Stimulated activated CD8-positive, alpha-beta memory T cell treated with anti-CD3 and anti-CD28 coated beads, Interleukin-7, amount 100 ng/mL, for 1 hour (primary cell): ENCODE results near the gene HSPA2.
"Not testable (repeated sequence)": the region's sequence is repeated elsewhere in the genome, so short reads cannot be mapped to it uniquely, and the experiment has no call there.

Source experiments
- DNase-seq, 2 donors: peaks; one replicate each; pipeline ENCODE4 v3.0.0-alpha.2; 2020; ENCODE audit warnings: low read depth in 2 of 2

HSPA2 gene

DNA sequence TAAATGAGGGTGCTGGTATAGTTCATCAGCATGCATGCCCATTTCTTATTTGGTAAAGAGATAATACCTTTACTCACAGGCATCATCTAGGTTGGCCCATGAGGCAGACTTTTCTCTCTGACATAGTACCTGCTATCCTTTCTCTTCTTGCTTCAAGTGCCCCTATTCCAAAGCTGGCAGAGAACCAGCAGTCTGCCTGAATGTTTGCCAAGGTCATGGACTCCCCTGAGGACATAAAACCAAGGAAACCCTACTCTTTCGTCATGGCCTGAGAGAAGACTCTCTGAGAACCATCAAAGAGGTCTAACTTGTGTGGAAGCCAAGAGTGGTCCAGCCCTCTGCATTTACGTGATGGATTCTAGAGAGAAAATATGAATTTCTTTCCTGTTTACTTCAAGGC lies 21.1 kb downstream of the HSPA2 start:
- no peak for DNase-seq

DNA sequence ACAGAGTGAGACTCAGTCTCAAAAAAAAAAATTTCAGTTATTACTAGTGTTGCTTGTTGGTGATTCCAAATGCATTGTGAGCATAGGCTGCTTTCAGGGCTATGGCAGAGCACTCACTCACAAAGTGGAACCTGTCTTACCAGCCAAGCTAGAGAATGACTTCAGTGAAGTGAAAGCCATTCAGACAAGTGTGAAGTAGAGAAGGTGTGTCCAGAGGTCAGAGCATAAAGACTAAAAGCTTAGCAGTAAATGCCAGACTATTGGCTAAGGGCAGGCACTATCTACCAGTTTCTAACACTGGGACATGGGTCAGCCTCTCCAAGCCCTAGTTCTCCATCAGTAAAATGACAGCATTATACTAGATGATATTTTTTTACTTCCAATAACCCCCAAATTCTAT lies 21.9 kb downstream of the HSPA2 start:
- no peak for DNase-seq

DNA sequence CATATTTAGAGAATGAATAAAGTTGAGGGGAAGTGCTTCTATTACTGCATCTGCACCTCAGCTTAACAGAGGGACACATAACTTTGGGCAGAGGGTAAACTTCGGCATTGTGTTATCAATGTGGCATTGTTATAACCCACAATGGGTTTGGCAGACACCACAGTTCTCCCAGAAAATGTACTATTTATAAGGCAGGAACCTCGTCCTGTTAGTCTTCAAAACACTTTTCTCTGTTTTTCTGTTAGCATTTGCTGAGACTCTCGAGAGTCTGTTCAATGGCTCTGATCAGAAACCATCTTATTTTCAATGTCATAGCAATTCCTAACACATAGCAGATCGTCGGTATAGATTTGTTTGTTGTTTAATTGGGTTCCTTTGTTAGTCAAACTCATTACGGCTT lies 23.2 kb downstream of the HSPA2 start:
- DNase-seq, result no peak

DNA sequence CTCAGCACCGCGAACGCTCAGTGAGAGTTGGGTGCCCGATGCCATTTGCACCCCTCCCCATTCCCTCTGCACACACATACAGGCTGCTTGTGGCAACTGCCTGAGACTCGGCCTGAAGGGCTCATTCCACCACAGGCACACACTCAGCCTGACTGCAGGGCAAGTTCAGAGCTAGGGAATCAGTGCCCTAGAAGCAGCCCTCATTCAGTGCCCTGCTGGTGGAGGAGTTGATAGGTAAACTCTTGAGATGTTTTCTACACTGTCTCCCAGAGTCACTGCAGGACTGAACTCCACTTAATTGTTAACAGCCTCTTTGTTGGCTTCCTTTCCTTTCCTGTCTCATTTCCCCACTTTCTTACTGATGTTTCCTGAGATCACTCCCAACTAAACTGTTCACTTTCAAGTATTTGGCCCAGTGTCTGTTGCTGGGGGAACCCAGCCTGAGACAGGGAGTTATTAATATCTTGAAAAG lies 26.1 kb downstream of the HSPA2 start:
- DNase-seq, result no peak

DNA sequence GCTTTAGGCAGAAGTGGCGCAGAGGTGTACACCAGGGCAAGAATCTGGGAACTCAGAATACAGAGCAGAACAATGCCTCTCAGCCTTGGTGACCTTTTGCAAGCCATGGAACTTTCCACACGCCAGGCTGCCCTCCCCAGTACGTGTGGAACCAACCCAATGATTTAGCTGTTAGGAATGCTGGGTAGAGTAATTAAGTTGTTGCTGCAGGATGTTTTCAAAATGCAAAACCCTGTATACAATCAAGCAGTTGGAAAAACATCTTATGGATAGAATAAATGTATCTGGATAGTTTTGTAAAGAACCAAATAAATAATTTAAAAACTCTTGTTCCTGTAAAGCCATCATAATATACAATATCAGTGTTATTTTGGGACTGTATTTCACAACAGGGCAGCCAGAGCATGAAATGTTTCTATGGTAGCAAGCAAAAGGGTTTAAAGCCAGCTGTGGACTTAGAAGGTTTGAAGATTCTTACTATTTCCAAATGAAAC lies 28.6 kb downstream of the HSPA2 start:
- no peak for DNase-seq

DNA sequence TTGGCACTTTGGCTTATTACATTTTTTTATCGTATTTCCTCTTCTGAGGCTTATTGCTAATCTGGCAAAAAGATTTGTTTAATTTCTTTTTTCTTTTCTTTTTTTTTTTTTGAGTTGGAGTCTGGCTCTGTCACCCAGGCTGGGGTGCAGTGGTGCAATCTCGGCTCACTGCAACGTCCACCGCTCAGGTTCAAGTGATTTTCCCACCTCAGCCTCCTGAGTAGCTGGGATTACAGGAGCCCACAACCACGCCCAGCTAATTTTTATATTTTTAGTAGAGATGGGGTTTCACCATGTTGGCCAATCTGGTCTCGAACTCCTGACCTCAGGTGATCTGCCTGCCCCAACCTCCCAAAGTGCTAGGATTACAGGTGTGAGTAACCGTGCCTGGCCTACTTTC lies 29.1 kb downstream of the HSPA2 start:
- DNase-seq, result not testable (repeated sequence)

DNA sequence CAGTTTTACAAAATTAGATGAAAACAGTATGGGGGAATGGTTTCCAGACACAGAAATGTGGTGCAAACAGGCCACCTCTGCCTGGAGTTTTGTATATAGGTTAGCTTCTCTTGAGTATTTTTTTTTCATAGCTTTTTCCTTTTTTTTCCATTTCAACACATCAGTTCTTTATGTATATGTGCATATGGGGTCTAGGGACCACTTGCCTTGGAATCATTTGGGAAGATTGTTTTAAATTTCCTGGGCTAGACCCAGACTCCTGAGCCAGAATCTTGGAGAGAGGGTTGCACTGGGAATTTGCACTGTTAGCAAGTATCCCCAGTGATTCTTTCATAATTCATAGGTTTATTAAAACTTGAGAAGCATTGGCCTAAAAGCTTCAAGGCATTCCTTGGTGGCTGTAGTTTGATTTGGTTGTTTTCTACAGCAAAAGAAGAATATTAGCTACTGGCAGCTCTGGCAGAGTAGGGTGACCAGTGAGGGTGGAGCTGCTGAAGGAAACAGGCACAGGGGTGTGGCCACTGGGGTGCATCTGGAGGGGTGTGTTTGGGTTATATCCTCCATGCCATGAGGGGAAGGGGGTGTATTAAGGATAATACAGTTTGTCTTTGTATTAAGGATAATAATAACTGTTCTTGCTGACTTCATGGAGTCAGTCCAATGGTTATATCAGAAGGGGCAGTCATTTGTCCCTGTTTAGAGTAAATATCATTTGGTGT lies 32.0 kb downstream of the HSPA2 start:
- DNase-seq, result no peak

DNA sequence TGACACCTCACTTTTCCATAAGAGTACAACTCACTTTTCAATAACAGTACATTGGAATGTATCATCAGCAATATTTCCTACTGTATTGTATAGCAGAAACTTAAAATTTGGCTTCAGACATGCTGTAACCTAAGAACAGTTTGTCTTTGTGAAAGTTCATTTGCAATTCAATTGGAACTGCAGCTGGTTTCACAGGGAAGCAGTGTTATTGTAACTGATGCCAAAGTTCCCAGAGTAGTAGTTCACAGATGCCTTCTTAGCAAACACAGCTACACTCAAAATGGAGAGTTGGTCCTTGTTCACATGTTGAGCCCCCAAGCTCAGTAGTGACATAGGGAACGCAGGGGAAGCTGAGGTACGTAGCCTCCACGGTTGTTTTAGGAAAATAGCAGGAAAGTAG lies 32.6 kb downstream of the HSPA2 start:
- no peak for DNase-seq

DNA sequence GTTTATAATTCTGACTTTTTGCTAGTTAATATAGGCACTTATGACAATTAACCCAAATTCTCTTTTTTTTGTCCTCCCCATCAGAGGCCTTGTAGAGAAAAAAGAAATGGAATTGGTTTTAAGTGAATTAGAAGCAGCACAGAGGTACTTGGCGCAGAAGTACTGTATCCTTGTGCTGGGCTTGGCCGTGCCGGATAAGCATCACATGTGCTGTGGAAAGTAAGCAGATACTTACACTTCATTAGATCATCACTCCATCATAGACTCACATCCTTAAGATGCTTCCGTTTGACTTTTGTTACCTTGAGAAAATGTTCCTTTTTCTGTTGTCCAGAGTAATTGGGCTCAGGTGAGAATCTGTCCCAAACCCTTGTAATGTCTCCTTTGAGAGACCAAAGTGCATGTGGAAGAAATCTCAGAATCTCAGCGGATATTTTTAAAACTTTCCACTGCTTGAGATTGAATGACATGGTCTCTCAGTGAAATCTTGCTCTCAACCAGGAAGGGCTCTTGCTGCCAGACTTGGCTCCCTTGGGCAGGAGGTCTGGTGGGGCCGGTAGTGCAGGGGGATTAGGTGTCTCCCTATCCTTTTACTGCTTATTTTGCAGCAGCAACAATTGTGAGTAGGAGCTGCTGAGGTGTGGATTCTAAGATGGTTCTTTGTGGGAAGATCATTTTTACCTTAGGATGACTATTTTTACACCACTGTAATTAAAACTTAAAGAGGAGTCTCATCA lies 34.0 kb downstream of the HSPA2 start:
- DNase-seq, result no peak

DNA sequence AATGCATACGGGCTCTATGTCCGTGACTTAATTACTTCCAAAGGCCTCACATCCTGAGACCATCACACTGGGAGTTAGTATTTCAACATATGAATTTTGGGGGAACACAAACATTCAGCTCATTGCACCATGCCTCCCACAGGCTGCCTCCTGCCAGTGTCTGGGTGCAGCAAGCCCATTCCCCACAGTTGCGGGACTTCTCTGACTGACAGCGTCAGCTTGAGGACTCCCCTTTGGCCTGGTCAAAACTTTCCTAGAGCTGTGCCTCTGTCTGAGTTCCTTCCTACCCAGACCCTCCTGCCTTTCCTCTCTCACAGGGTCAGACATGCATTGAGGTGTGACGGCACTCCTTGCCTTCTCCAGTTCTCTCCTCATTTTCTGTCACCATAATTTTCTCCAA lies 36.7 kb downstream of the HSPA2 start:
- no peak for DNase-seq

DNA sequence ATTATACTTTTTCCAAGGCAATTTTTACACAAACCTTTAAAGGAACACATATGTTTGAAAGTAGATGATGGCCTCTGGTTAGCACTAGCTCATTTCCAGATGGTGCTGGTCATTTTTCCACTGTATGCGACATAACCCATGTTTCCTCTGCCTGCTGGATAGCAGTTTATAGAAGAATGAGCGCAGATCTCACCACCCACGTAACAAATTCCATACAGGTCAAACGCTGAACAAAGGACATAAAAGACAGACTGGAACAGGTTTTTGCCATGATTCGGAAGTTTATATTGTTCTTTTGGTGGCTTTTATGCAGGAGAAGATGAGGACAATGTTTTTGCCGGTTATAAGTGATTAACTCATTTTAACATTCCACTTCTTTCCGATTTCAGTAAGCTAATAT lies 39.9 kb downstream of the HSPA2 start:
- DNase-seq, result no peak

DNA sequence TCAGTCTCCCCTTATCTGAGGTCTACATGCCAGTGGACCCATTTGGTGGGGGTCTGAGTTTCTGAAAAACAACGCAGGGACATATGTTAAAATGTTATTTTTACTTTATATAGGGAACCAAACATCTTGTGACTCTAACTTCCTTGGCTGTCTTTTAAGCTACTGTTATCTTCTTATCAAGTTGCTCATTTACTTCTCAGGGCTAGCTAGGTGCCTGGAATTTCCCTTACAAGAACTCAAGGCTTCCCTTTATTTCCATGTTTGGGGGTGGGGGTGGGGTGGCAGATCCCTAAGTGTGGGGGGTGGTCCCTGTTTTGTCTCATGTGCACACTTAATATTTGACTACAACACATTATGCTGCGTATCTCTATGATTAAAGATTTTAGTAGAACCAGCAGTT lies 40.8 kb downstream of the HSPA2 start:
- DNase-seq, result no peak

DNA sequence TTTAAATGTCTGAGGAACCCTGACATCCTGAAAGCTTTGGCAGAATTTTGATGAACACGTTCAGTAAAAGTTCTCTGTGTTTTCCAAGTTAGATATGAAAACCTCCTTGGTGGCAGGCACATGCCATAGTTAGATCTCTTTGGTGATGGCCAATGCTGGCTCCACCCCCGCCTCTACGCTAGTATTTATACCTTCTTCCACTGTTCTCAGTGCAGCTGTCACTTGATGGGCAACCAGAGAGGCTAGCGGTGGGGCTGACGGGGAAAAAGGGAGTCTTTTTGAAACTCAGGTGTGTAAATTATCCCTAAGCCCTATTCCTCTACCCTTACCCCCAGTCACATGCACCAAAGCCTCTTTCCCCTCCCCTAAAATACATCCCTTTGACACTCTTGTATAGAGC lies 41.3 kb downstream of the HSPA2 start:
- DNase-seq, result no peak

DNA sequence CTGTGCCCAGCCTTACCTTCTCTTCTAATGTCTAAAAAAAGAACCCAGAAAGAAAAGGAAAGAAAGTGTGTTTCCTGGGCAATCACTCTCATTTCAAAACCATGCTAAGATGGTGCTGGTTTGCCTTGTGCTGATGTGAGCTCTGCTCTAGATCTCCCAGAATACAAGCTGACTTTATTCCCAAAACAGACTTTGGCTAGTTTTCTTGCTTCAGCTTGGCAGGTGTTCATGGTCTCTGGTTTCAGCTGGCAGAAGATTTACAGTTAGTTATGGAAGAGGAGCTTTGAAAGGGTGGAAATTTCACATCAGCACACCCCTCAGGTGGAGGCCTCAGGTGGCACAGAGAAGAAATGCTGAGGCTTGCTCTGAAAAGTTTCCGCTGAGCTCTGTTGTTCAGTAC lies 43.6 kb downstream of the HSPA2 start:
- no peak for DNase-seq

DNA sequence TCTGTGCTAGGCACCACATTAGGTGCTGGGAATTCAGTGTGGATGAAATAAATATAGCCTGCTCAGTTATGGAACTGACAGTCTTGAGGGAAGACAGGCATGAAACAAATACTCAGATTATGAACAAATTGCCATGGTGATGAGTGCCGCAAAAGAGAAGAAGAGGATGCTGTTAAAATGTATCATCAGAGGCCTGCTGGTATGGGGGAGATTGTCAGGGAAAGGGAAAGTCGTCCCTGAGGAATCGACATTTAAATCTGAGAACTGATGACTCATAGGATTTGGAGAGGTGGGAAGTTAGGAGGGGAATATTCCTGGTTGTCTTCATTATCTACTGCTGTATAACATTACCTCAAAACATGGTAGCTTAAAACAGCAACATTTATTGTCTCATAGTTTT lies 51.3 kb downstream of the HSPA2 start:
- no peak for DNase-seq
